Right lobe of liver (tissue), 4 donors: ENCODE measurements around the gene VPS26B.

Source experiments
- CTCF ChIP-seq, 4 donors: fragments of 200-600 bp in 3 of 4; fragments of 450-650 bp in 1 of 4; IDR thresholded peaks; one replicate each; pipeline versions ENCODE4 v1.5.1 to v1.8.0; 2016 to 2022; ENCODE audit warnings: antibody characterized with exemption in 4 of 4, mild to moderate bottlenecking in 2 of 4
- POLR2A ChIP-seq: fragments of 450-650 bp; IDR thresholded peaks from one replicate; pipeline ENCODE4 v1.6.1; 2017; ENCODE audit warnings: antibody characterized with exemption, mild to moderate bottlenecking
- donor health status: DM: no; HTN: no; CAD: no.
- donor health status: DM: no; HTN: no; CAD: no.
- donor health status: DM: no; HTN: yes; CAD: no.

DNA sequence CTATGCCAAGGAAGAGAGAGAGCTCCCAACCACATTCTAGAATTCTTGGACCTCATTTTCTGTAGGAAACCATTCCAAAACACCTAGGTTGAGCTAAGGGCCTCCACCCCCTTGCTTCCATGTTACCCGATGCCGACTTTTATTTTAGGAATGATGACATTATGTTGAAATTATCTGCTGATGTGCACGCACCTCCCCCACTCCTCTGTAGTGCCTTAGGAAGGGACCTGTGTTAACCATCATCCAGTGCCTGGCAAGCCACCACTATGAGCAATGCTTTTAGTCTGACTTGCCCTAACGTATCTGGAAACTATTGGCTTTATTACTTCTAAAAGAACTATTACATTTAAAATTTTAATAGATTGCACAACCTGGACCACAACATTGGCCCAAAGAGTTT is 42.8 kb upstream of the VPS26B start:
- TF ChIP-seq POLR2A = no peak
- TF ChIP-seq CTCF (IDR thresholded peaks at IDR 0.05) = no peak
